Measurements from ENCODE around the gene PLEKHG3.

GRCh38 chr14:64731141-64731581 is 26.9 kb downstream of the PLEKHG3 start:
- TF ChIP-seq CTCF (IDR thresholded peaks at IDR 0.05) (no peak), POLR2A (IDR thresholded peaks at IDR 0.05) (no peak)
